Heart left ventricle (tissue), 16 donors: Measurements from ENCODE around the gene CCSER2. TPM values are rescaled to one million over a fixed set of nuclear protein-coding genes. Genes with fewer than 3 reads are reported as not detected.
A peak's percentile ranks its signal among the peaks of the same experiment; 100 is the strongest.

Experiments
- ATAC-seq, 4 donors: fragments of 200-7000 bp; cut with Tn5 transposase; one replicate each; pipeline ENCODE4 v1.9.1; 2020 to 2022; ENCODE audit warnings: moderate library complexity in 4 of 4, mild to moderate bottlenecking in 3 of 4, moderate number of reproducible peaks in 1 of 4
- DNase-seq, 5 donors: peaks; one replicate each; pipeline ENCODE4 v3.0.0-alpha.2; 2020
- H3K27ac ChIP-seq, 12 donors: fragments of 200-600 bp; sonication (generic) in 4 of 12; one replicate each; pipeline versions ENCODE4 v1.5.0 to v1.8.0; 2016 to 2022; ENCODE audit warnings: mild to moderate bottlenecking in 2 of 12
- H3K27me3 ChIP-seq, 9 donors: fragments of 200-600 bp; sonication (generic) in 2 of 9; one replicate each; pipeline versions ENCODE4 v1.5.1 to v1.8.0; 2016 to 2022; ENCODE audit warnings: mild to moderate bottlenecking in 3 of 9
- H3K36me3 ChIP-seq, 9 donors: fragments of 200-600 bp; sonication (generic) in 2 of 9; one replicate each; pipeline versions ENCODE4 v1.5.0 to v1.8.0; 2018 to 2022; ENCODE audit warnings: mild to moderate bottlenecking in 2 of 9
- H3K4me1 ChIP-seq, 12 donors: fragments of 200-600 bp; sonication (generic) in 4 of 12; one replicate each; pipeline versions ENCODE4 v1.5.0 to v1.8.0; 2016 to 2022; ENCODE audit warnings: mild to moderate bottlenecking in 3 of 12
- H3K4me3 ChIP-seq, 12 donors: fragments of 200-600 bp; sonication (generic) in 4 of 12; one replicate each; pipeline versions ENCODE4 v1.5.0 to v1.8.0; 2017 to 2022; ENCODE audit warnings: mild to moderate bottlenecking in 9 of 12, moderate library complexity in 4 of 12
- H3K9me3 ChIP-seq, 12 donors: fragments of 200-600 bp; sonication (generic) in 4 of 12; one replicate each; pipeline versions ENCODE4 v1.5.0 to v1.8.0; 2016 to 2022; ENCODE audit warnings: mild to moderate bottlenecking in 1 of 12
- CTCF ChIP-seq, 12 donors: fragments of 200-600 bp; sonication (generic) in 4 of 12; IDR thresholded peaks; one replicate each; pipeline versions ENCODE4 v1.5.0 to v1.8.0; 2018 to 2022; ENCODE audit warnings: antibody characterized with exemption in 12 of 12, mild to moderate bottlenecking in 5 of 12
- POLR2A ChIP-seq, 2 donors: fragments of 450-650 bp; IDR thresholded peaks; one replicate each; pipeline ENCODE4 v1.6.1; 2017; ENCODE audit warnings: antibody characterized with exemption in 2 of 2, mild to moderate bottlenecking in 2 of 2, moderate library complexity in 2 of 2
- WGBS, 4 donors: extraction: QIAGEN DNeasy Blood & Tissue Kit in 2 of 4; methylation state at CpG; one replicate each; pipeline versions ENCODE4 v1.1.5 to v1.1.7; 2013 to 2018; 5-methylcytosine and 5-hydroxymethylcytosine counted together
- intact Hi-C, 10 donors: fragments of 100-400 bp; cut with DNase I; formaldehyde crosslinking; loops; one replicate each; pipeline versions ENCODE4 v1.11.1 to v1.14.2; 2022
- polyA plus RNA-seq, 2 donors: library from polyadenylated mRNA; stranded (reverse); fragments of 200-250 nt; gene quantifications; one replicate each; pipeline ENCODE4 v1.2.3, GENCODE V29; 2013
- total RNA-seq, 9 donors: library from RNA; depleted of rRNA in 2 of 9; stranded (reverse); fragments of >200 nt in 2 of 9; fragmentation: NEBNext Ultra II Directional in 3 of 9; extraction: Animal tissue kit (Norgen Biotek cat#: 25700) in 3 of 9; gene quantifications; one replicate each; pipeline versions ENCODE4 v1.1.0 to v1.2.4, GENCODE V29; 2016 to 2023
- donor health status: ischemic (EF 13 %, LVEDD 7.1; RV severe dilation, severe dysfunction).
- donor health status: healthy with polysubstance abuse.
- donor health status: DM: no; HTN: yes; CAD: no.
- donor health status: DM: no; HTN: no; CAD: no.
- donor health status: ischemic (EF 25% LVEDD 6.9; RV normal size, moderate dysfunction).
- donor health status: ischemic (EF 25% LVEDD 5.7; RV mildly dilated, moderate dysfunction).
- donor health status: healthy.
- donor health status: DM: yes; HTN: yes; CAD: no.
- donor health status: ischemic (EF 35%, LVEDD 5.7; RV mildly dilated, moderate dysfunction).
- donor health status: nonischemic (EF 11% LVEDD 7.7; RV severe dilation, severe dysfunction).
- donor health status: DM: yes; HTN: yes; CAD: no.
- donor health status: PGD.
- donor health status: ischemic (EF 29% LVEDD 5.4; RV normal size, mild dysfunction).
- donor health status: nonischemic (EF 23%, LVEDD 6.1; RV moderate dilation, normal function).

The CCSER2 gene
- total and polyA plus RNA-seq, 11 donors = 32.4 to 244 (median 159) TPM

- peak overlapping the region in 10 of 12 donors; percentile 10 to 84 (median 35) for H3K27ac ChIP-seq
- peak in 1 of 4 donors; percentile 47 for ATAC-seq
- H3K9me3 ChIP-seq = no peaks in the 10 kb centered on the region
- no peaks in the 10 kb centered on the region for H3K27me3 ChIP-seq
- whole genome bisulfite sequencing, 4 donors = 47 to 61% (median 53%) methylated on average over 5 of the region's 5 CpGs
- intact Hi-C loops = loop anchor here in 1 of 10 donors (5.0 kb wide), 1 partner anchor 109 kb away; no protein-coding TSS in a partner anchor
- peaks cover 0 to 19% (median 3%) of the 10 kb centered on the region in 9 donors for H3K36me3 ChIP-seq
- H3K4me1 ChIP-seq = peaks cover 2 to 84% (median 47%) of the 10 kb centered on the region in 12 donors
- TF ChIP-seq CTCF (IDR thresholded peaks at IDR 0.05) (no peak), POLR2A (IDR thresholded peaks at IDR 0.05) (no peak)
- peak in 1 of 5 donors; percentile 29 for DNase-seq
- peak overlapping the region in 7 of 12 donors; percentile 2 to 62 (median 14) for H3K4me3 ChIP-seq
Measured at GRCh38 chr10:84427903-84428650, 99.7 kb downstream of the CCSER2 start.

DNA sequence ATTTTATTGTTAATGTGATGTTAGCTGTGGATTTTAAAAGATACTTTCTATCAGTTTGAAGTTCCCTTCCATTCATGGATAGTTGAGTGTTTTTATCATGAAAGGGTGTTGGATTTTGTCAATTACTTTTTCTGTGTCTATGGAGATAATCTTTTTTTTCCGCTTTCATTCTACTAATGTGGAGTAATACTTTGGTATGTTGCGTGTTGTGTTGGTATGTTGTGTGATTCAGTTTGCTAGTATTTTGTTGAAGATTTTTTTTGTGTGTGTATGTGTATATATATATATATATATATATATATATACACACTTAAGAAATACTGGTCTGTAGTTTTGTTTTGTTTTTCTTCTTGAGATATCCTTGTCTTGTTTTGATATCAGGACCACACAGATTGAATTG is 100.3 kb downstream of the CCSER2 start:
- H3K4me3 ChIP-seq = peak overlapping the region in 5 of 12 donors; percentile 2 to 62 (median 14)
- intact Hi-C loops = loop anchor here in 1 of 10 donors (5.0 kb wide), 1 partner anchor 109 kb away; no protein-coding TSS in a partner anchor
- no peak for DNase-seq
- H3K4me1 ChIP-seq = peaks cover 2 to 88% (median 49%) of the 10 kb centered on the region in 12 donors
- H3K27me3 ChIP-seq = no peaks in the 10 kb centered on the region
- 55 to 67% (median 62%) methylated on average over 2 of the region's 2 CpGs for WGBS, 4 donors
- H3K9me3 ChIP-seq = no peaks in the 10 kb centered on the region
- peaks cover 0 to 19% (median 3%) of the 10 kb centered on the region in 9 donors for H3K36me3 ChIP-seq
- no peak for ATAC-seq
- TF ChIP-seq POLR2A (IDR thresholded peaks at IDR 0.05) = no peak
- no peak for TF ChIP-seq CTCF (IDR thresholded peaks at IDR 0.05)
- peak overlapping the region in 3 of 12 donors; percentile 10 to 31 (median 24) for H3K27ac ChIP-seq

- Histone ChIP-seq H3K27me3 (no peaks in the 10 kb centered on the region), H3K27ac (no peak overlapping the region), H3K36me3 (peaks cover 0 to 19% (median 3%) of the 10 kb centered on the region in 9 donors), H3K4me1 (peaks cover 2 to 90% (median 45%) of the 10 kb centered on the region in 12 donors), H3K4me3 (no peak overlapping the region), H3K9me3 (no peaks in the 10 kb centered on the region)
- peak; percentile 41 to 73 (median 58) for TF ChIP-seq CTCF (IDR thresholded peaks at IDR 0.05)
- no peak for TF ChIP-seq POLR2A (IDR thresholded peaks at IDR 0.05)
- DNase-seq = peak; percentile 38 to 65 (median 60)
- WGBS, 4 donors = 59 to 97% (median 93%) methylated on average over 2 of the region's 2 CpGs
- ATAC-seq = peak in 3 of 4 donors; percentile 34 to 73 (median 54)
- intact Hi-C loops = loop anchor here in 1 of 10 donors (5.0 kb wide), 1 partner anchor 107 kb away; no protein-coding TSS in a partner anchor
Measured at GRCh38 chr10:84429926-84430520, 101.6 kb downstream of the CCSER2 start.

DNA sequence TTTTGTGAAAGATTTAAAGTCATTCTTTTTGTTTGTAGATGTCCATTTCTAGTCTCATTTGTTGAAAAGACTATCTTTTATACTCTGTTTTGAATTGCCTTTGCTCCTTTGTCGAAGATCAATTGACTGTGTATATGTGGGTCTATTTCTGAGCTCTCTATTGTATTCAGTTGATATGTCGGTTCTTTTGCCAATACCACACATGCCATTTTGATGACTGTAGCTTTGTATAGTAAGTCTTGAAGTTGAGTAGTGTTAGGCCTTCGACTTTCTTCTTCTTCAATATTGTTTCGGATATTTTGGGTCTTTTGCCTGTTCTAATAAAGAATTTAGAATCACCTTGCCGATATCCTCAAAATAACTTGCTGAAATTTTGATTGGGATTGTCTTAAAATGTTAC is 104.5 kb downstream of the CCSER2 start:
- DNase-seq (no peak), ATAC-seq (no peak)
- H3K4me3 ChIP-seq = no peak overlapping the region
- peaks cover 0 to 72% (median 24%) of the 10 kb centered on the region in 12 donors for H3K4me1 ChIP-seq
- no peaks in the 10 kb centered on the region for H3K27me3 ChIP-seq
- H3K9me3 ChIP-seq = no peaks in the 10 kb centered on the region
- intact Hi-C loops = no loop called here
- 82 to 89% (median 87%) methylated on average over 5 of the region's 5 CpGs for WGBS, 4 donors
- TF ChIP-seq CTCF (IDR thresholded peaks at IDR 0.05) = no peak
- no peak for TF ChIP-seq POLR2A (IDR thresholded peaks at IDR 0.05)
- H3K36me3 ChIP-seq = peaks cover 0 to 8% (median 0%) of the 10 kb centered on the region in 9 donors
- H3K27ac ChIP-seq = no peak overlapping the region
